AG09319 (cell line): ENCODE measurements around the gene MED27.

Source experiments
- DNase-seq: peaks from one replicate; pipeline ENCODE4 v3.0.0-alpha.2; 2010; ENCODE audit warnings: low read depth; ENCODE audit errors: extremely low read depth
- CTCF ChIP-seq: IDR thresholded peaks from 2 replicates; pipeline ENCODE4 v1.5.1; 2011; ENCODE audit warnings: low read depth, mild to moderate bottlenecking, inconsistent platforms, low read length, moderate library complexity

The MED27 gene

GRCh38 chr9:131873335-131873734 lies 206.3 kb downstream of the MED27 start:
- no peak for DNase-seq
- TF ChIP-seq CTCF = no peak

GRCh38 chr9:131872702-131873101 lies 207.0 kb downstream of the MED27 start:
- no peak for TF ChIP-seq CTCF
- no peak for DNase-seq

GRCh38 chr9:131872006-131872405 lies 207.7 kb downstream of the MED27 start:
- peak; percentile 1; the same call in 1 of the 2 replicates for TF ChIP-seq CTCF

GRCh38 chr9:131870156-131870555 lies 209.5 kb downstream of the MED27 start:
- TF ChIP-seq CTCF = no peak

More at GRCh38 chr9:131872006-131872405, 207.7 kb downstream of the MED27 start:
- DNase-seq = no peak

GRCh38 chr9:131869348-131869747 lies 210.3 kb downstream of the MED27 start:
- no peak for TF ChIP-seq CTCF
- no peak for DNase-seq

More at GRCh38 chr9:131870156-131870555, 209.5 kb downstream of the MED27 start:
- no peak for DNase-seq

- DNase-seq = peak; percentile 38
- no peak for TF ChIP-seq CTCF
Observed at GRCh38 chr9:131868766-131869165, 210.9 kb downstream of the MED27 start.

GRCh38 chr9:131867611-131868192 lies 212.0 kb downstream of the MED27 start:
- TF ChIP-seq CTCF = no peak
- DNase-seq = no peak
